Liver (tissue), 9 donors: ENCODE data around the gene CYFIP1. TPM values are rescaled to one million over a fixed set of nuclear protein-coding genes. Genes with fewer than 3 reads are reported as not detected.
"Not testable (repeated sequence)": the region's sequence is repeated elsewhere in the genome, so short reads cannot be mapped to it uniquely, and the experiment has no call there.

Experiments
- DNase-seq: peaks from one replicate; pipeline ENCODE4 v3.0.0-alpha.2; 2017; ENCODE audit warnings: low spot score
- H3K27ac ChIP-seq, 2 donors: one replicate each; pipeline ENCODE4 v1.7.0; 2013; ENCODE audit warnings: inconsistent platforms in 2 of 2, low read length in 2 of 2, control low read depth in 1 of 2, low read depth in 1 of 2, mild to moderate bottlenecking in 1 of 2
- H3K27me3 ChIP-seq, 4 donors: one replicate each; pipeline versions ENCODE4 v1.6.1 to v1.7.0; 2013; ENCODE audit warnings: low read length in 3 of 4, inconsistent platforms in 1 of 4, mild to moderate bottlenecking in 1 of 4, moderate library complexity in 1 of 4; ENCODE audit not compliant: control insufficient read depth in 4 of 4, insufficient read depth in 4 of 4
- H3K36me3 ChIP-seq, 4 donors: one replicate each; pipeline versions ENCODE4 v1.6.1 to v1.7.0; 2013; ENCODE audit warnings: low read length in 3 of 4, mild to moderate bottlenecking in 3 of 4, low read depth in 1 of 4, moderate library complexity in 1 of 4; ENCODE audit not compliant: control insufficient read depth in 4 of 4, insufficient read depth in 3 of 4
- H3K4me1 ChIP-seq, 4 donors: one replicate each; pipeline versions ENCODE4 v1.6.1 to v1.7.0; 2013; ENCODE audit warnings: low read length in 3 of 4, mild to moderate bottlenecking in 3 of 4, moderate library complexity in 1 of 4; ENCODE audit not compliant: control insufficient read depth in 4 of 4, insufficient read depth in 4 of 4
- H3K4me3 ChIP-seq, 3 donors: one replicate each; pipeline versions ENCODE4 v1.6.1 to v1.7.0; 2013; ENCODE audit warnings: low read length in 3 of 3, control low read depth in 1 of 3, low read depth in 1 of 3, mild to moderate bottlenecking in 1 of 3
- H3K9ac ChIP-seq, 2 donors: one replicate each; pipeline ENCODE4 v1.7.0; 2013; ENCODE audit warnings: low read length in 2 of 2, mild to moderate bottlenecking in 2 of 2, moderate library complexity in 2 of 2, control low read depth in 1 of 2, low read depth in 1 of 2
- H3K9me3 ChIP-seq, 4 donors: one replicate each; pipeline versions ENCODE4 v1.6.1 to v1.7.0; 2013; ENCODE audit warnings: low read length in 3 of 4; ENCODE audit not compliant: control insufficient read depth in 4 of 4
- CTCF ChIP-seq: fragments of 150-350 bp; IDR thresholded peaks from 2 replicates; pipeline ENCODE4 v1.5.1; 2017; ENCODE audit warnings: improper control_type of control experiment, low read depth, low read length; ENCODE audit not compliant: missing input control
- EGR1 ChIP-seq, 2 donors: IDR thresholded peaks; 2 replicates each; pipeline ENCODE4 v1.6.1; 2016 to 2018; ENCODE audit warnings: antibody characterized with exemption in 2 of 2, low read depth in 2 of 2
- FOXA1 ChIP-seq: IDR thresholded peaks from 2 replicates; pipeline ENCODE4 v1.6.1; 2016; ENCODE audit warnings: antibody characterized with exemption
- FOXA2 ChIP-seq: IDR thresholded peaks from 2 replicates; pipeline ENCODE4 v1.6.1; 2016; ENCODE audit warnings: antibody characterized with exemption
- GABPA ChIP-seq, 2 donors: IDR thresholded peaks in 1 of 2; conservative IDR thresholded peaks in 1 of 2; 2 replicates each; pipeline ENCODE4 v1.6.1; 2016; ENCODE audit warnings: antibody characterized with exemption in 2 of 2, mild to moderate bottlenecking in 1 of 2, moderate library complexity in 1 of 2
- HNF4G ChIP-seq: IDR thresholded peaks from 2 replicates; pipeline ENCODE4 v1.6.1; 2016; ENCODE audit warnings: antibody characterized with exemption
- JUND ChIP-seq, 2 donors: IDR thresholded peaks; 2 replicates each; pipeline ENCODE4 v1.6.1; 2016; ENCODE audit warnings: antibody characterized with exemption in 2 of 2
- RAD21 ChIP-seq, 2 donors: IDR thresholded peaks; 2 replicates each; pipeline ENCODE4 v1.6.1; 2016; ENCODE audit warnings: antibody characterized with exemption in 2 of 2, mild to moderate bottlenecking in 2 of 2
- REST ChIP-seq: IDR thresholded peaks from 2 replicates; pipeline ENCODE4 v1.6.1; 2016; ENCODE audit warnings: antibody characterized with exemption, mild to moderate bottlenecking
- RXRA ChIP-seq, 2 donors: IDR thresholded peaks; 2 replicates each; pipeline ENCODE4 v1.6.1; 2017 to 2018; ENCODE audit warnings: antibody characterized with exemption in 2 of 2, mild to moderate bottlenecking in 1 of 2
- SP1 ChIP-seq: IDR thresholded peaks from 2 replicates; pipeline ENCODE4 v1.6.1; 2018; ENCODE audit warnings: antibody characterized with exemption, mild to moderate bottlenecking
- TAF1 ChIP-seq: conservative IDR thresholded peaks from 2 replicates; pipeline ENCODE4 v1.6.1; 2016; ENCODE audit warnings: antibody characterized with exemption, mild to moderate bottlenecking
- YY1 ChIP-seq: IDR thresholded peaks from 2 replicates; pipeline ENCODE4 v1.6.1; 2016; ENCODE audit warnings: antibody characterized with exemption, mild to moderate bottlenecking
- WGBS: extraction: QIAGEN DNeasy Blood & Tissue Kit; methylation state at CpG from one replicate; pipeline ENCODE4 v1.1.7; 2013; 5-methylcytosine and 5-hydroxymethylcytosine counted together
- polyA plus RNA-seq, 2 donors: library from polyadenylated mRNA; stranded (reverse) in 1 of 2; unstranded in 1 of 2; fragments of 200-250 nt in 1 of 2; fragments of >200 nt in 1 of 2; fragmentation: Nextera tagmentation in 1 of 2; extraction: Ambion mirVana in 1 of 2; gene quantifications; one replicate each; pipeline versions ENCODE4 v1.2.1 to v1.2.3, GENCODE V29; 2013 to 2015
- total RNA-seq, 2 donors: library from RNA; depleted of rRNA; stranded (reverse); fragments of >200 nt; gene quantifications; one replicate each; pipeline ENCODE4 v1.2.3, GENCODE V29; 2014
- TF ChIP-seq, protein P1 (sequence below): IDR thresholded peaks from 2 replicates; pipeline ENCODE4 v1.6.1; 2016; ENCODE audit warnings: antibody characterized with exemption
- TF ChIP-seq, protein P2 (sequence below): IDR thresholded peaks from 2 replicates; pipeline ENCODE4 v1.6.1; 2016; ENCODE audit warnings: antibody characterized with exemption
- TF ChIP-seq, protein P3 (sequence below): IDR thresholded peaks from 2 replicates; pipeline ENCODE4 v1.6.1; 2016; ENCODE audit warnings: antibody characterized with exemption
- donor health status: healthy.
- donor health status: healthy.
- donor health status: healthy.
- donor health status: healthy.
- donor health status: healthy.

Gene CYFIP1
- total and polyA plus RNA-seq, 4 donors: 13.5 to 48.3 (median 38.3) TPM

DNA sequence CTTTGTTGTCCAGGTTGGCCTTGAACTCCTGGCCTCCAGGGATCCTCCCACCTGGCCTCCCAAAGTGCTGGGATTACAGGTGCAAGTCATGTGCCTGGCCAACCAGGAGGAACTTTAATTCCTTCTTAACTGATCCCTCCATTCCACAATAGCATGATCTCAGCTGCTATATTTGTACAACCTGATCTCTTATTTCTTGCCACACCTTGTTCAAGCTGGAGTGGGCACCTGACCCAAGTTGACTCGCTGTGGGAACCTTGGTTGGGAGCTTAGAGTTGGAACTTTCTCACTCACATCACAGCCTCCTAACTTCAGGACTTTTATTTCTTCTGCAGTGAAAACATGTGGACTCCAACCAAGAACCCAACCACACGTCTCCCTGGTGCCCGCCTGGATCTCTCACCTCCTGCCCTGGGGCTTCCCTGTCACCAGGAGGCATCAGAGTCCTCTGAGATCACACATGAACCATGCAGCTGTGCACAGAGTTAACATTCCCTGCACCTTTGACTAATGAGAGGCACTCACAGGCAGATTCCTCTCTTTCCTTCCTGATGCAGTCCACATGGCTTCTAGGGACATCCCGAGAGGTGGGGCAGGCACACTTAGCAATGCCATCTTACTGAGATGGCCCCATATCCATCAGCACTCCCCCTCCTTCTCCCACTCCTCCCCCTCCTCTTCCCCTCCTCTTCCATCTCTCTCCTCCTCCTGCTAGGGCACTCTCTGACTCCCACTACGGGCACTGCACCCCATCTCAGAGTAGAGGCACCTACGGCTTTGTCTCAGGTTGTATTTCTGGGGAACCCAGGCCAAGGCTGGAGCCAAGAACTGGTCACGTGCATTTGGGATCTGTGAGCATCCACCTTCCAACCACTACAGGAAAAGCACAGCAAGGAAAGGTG, 9.7 kb upstream of the CYFIP1 start:
- no peak for TF ChIP-seq RXRA (IDR thresholded peaks at IDR 0.05)
- no peak for TF ChIP-seq TAF1
- no peak for TF ChIP-seq FOXA1
- no peak for TF ChIP-seq RAD21 (IDR thresholded peaks at IDR 0.05)
- TF ChIP-seq JUND (IDR thresholded peaks at IDR 0.05): no peak
- TF ChIP-seq FOXA2: no peak
- TF ChIP-seq, protein P1, sequence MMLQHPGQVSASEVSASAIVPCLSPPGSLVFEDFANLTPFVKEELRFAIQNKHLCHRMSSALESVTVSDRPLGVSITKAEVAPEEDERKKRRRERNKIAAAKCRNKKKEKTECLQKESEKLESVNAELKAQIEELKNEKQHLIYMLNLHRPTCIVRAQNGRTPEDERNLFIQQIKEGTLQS: no peak
- TF ChIP-seq CTCF: no peak
- TF ChIP-seq HNF4G: no peak
- no peak overlapping the region for H3K9ac ChIP-seq
- no peaks in the 10 kb centered on the region for H3K9me3 ChIP-seq
- no peaks in the 10 kb centered on the region for H3K27me3 ChIP-seq
- DNase-seq: no peak
- WGBS: 85% methylated on average over 7 of the region's 7 CpGs
- no peak overlapping the region for H3K4me3 ChIP-seq
- H3K4me1 ChIP-seq: no peaks in the 10 kb centered on the region
- no peak overlapping the region for H3K27ac ChIP-seq
- H3K36me3 ChIP-seq: peaks cover 4 to 14% (median 5%) of the 10 kb centered on the region in 4 donors

- Histone ChIP-seq H3K27ac (no peak overlapping the region), H3K4me3 (no peak overlapping the region), H3K27me3 (no peaks in the 10 kb centered on the region), H3K9me3 (no peaks in the 10 kb centered on the region), H3K9ac (no peak overlapping the region), H3K4me1 (no peaks in the 10 kb centered on the region), H3K36me3 (peaks cover 0 to 5% (median under 1%) of the 10 kb centered on the region in 4 donors)
- no peak for TF ChIP-seq HNF4G
- no peak for TF ChIP-seq YY1
- no peak for TF ChIP-seq SP1
- no peak for TF ChIP-seq GABPA (IDR thresholded peaks at IDR 0.05 in 1 of 2, conservative IDR thresholded peaks at IDR 0.05 in 1 of 2)
- no peak for TF ChIP-seq FOXA1
- no peak for TF ChIP-seq RXRA (IDR thresholded peaks at IDR 0.05)
- TF ChIP-seq RAD21 (IDR thresholded peaks at IDR 0.05): no peak
- TF ChIP-seq, protein P2, sequence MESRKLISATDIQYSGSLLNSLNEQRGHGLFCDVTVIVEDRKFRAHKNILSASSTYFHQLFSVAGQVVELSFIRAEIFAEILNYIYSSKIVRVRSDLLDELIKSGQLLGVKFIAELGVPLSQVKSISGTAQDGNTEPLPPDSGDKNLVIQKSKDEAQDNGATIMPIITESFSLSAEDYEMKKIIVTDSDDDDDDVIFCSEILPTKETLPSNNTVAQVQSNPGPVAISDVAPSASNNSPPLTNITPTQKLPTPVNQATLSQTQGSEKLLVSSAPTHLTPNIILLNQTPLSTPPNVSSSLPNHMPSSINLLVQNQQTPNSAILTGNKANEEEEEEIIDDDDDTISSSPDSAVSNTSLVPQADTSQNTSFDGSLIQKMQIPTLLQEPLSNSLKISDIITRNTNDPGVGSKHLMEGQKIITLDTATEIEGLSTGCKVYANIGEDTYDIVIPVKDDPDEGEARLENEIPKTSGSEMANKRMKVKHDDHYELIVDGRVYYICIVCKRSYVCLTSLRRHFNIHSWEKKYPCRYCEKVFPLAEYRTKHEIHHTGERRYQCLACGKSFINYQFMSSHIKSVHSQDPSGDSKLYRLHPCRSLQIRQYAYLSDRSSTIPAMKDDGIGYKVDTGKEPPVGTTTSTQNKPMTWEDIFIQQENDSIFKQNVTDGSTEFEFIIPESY: no peak
- no peak for TF ChIP-seq REST
- TF ChIP-seq, protein P3, sequence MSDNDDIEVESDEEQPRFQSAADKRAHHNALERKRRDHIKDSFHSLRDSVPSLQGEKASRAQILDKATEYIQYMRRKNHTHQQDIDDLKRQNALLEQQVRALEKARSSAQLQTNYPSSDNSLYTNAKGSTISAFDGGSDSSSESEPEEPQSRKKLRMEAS: no peak
- TF ChIP-seq EGR1 (IDR thresholded peaks at IDR 0.05; ENCODE audit: low read depth in 2 of 2): no peak
- WGBS: 93% methylated on average over 7 of the region's 7 CpGs
- no peak for DNase-seq
These were observed 8.6 kb upstream of the CYFIP1 start for GRCh38 chr15:22988811-22989210.

DNA sequence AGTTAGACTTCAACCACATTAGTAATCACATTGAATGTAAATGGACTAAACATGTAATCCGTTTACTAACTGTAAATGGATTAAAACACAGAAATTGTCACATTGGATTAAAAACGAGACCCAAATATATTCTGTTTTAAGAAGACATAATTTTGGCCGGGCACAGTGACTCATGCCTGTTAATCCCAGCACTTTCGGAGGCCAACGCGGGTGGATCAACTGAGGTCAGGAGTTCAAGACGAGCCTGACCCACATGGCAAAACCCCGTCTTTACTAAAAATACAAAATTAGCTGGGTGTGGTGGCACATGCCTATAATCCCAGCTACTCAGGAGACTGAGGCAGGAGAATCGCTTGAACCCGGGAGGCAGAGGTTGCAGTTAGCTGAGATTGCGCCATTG, 1.8 kb upstream of the CYFIP1 start:
- DNase-seq, H3K27me3 ChIP-seq, H3K9ac ChIP-seq, H3K4me3 ChIP-seq, H3K9me3 ChIP-seq, H3K27ac ChIP-seq, H3K36me3 ChIP-seq: not testable (repeated sequence)
- WGBS: 94% methylated on average over 11 of the region's 11 CpGs
- H3K4me1 ChIP-seq: peaks cover 6 to 22% (median 12%) of the 10 kb centered on the region in 4 donors
